Memory B cell (primary cell): ENCODE results near the gene ICAM1.
"Not testable (repeated sequence)": the region's sequence is repeated elsewhere in the genome, so short reads cannot be mapped to it uniquely, and the experiment has no call there.

Experiments used
- ATAC-seq: fragments of 150-1000 bp; cut with Tn5 transposase; 2 replicates; pipeline ENCODE4 v1.10.0; 2021; ENCODE audit warnings: low read depth, mild to moderate bottlenecking, moderate library complexity
- DNase-seq, 2 donors: peaks; one replicate each; pipeline ENCODE4 v3.0.0; 2022; ENCODE audit warnings: low spot score in 2 of 2
- H3K27ac Mint-ChIP-seq: one replicate; pipeline ENCODE4 v1.8.0; 2022; ENCODE audit warnings: mild to moderate bottlenecking, moderate library complexity, mixed read lengths
- H3K27me3 Mint-ChIP-seq: one replicate; pipeline ENCODE4 v1.8.0; 2022; ENCODE audit warnings: mixed read lengths
- H3K36me3 Mint-ChIP-seq: one replicate; pipeline ENCODE4 v1.8.0; 2022; ENCODE audit warnings: mild to moderate bottlenecking, mixed read lengths
- H3K4me1 Mint-ChIP-seq: one replicate; pipeline ENCODE4 v1.8.0; 2022; ENCODE audit warnings: mixed read lengths
- H3K4me3 Mint-ChIP-seq: one replicate; pipeline ENCODE4 v1.8.0; 2022; ENCODE audit warnings: mild to moderate bottlenecking, moderate library complexity, mixed read lengths
- H3K9me3 Mint-ChIP-seq: one replicate; pipeline ENCODE4 v1.8.0; 2022; ENCODE audit warnings: mixed read lengths

The ICAM1 gene

GRCh38 chr19:10231612-10232228 lies 39.2 kb upstream of the ICAM1 start:
- H3K27me3 Mint-ChIP-seq, result peaks cover 3% of the 10 kb centered on the region
- H3K4me1 Mint-ChIP-seq, result peaks cover 18% of the 10 kb centered on the region
- peak overlapping the region; percentile 87 for H3K27ac Mint-ChIP-seq
- peak in 1 of 2 donors; percentile 15 for DNase-seq
- no peaks in the 10 kb centered on the region for H3K9me3 Mint-ChIP-seq
- no peaks in the 10 kb centered on the region for H3K36me3 Mint-ChIP-seq
- no peak for ATAC-seq
- peak overlapping the region; percentile 82 for H3K4me3 Mint-ChIP-seq

GRCh38 chr19:10233946-10234345 lies 37.0 kb upstream of the ICAM1 start:
- H3K36me3 Mint-ChIP-seq, result no peaks in the 10 kb centered on the region
- peaks cover 3% of the 10 kb centered on the region for H3K27me3 Mint-ChIP-seq
- H3K4me3 Mint-ChIP-seq, result no peak overlapping the region
- DNase-seq (no peak), ATAC-seq (no peak)
- no peaks in the 10 kb centered on the region for H3K9me3 Mint-ChIP-seq
- H3K27ac Mint-ChIP-seq, result no peak overlapping the region
- H3K4me1 Mint-ChIP-seq, result peaks cover 21% of the 10 kb centered on the region

GRCh38 chr19:10235003-10235402 lies 35.9 kb upstream of the ICAM1 start:
- Mint-ChIP-seq H3K27ac (no peak overlapping the region), H3K4me1 (peaks cover 20% of the 10 kb centered on the region), H3K9me3 (no peaks in the 10 kb centered on the region), H3K4me3 (no peak overlapping the region), H3K27me3 (peaks cover 3% of the 10 kb centered on the region), H3K36me3 (no peaks in the 10 kb centered on the region)
- DNase-seq, result no peak
- no peak for ATAC-seq

GRCh38 chr19:10235409-10235808 lies 35.5 kb upstream of the ICAM1 start:
- not testable (repeated sequence) for H3K27me3 Mint-ChIP-seq, DNase-seq, ATAC-seq, H3K36me3 Mint-ChIP-seq, H3K4me3 Mint-ChIP-seq, H3K9me3 Mint-ChIP-seq
- Mint-ChIP-seq H3K27ac (peak overlapping the region; percentile 94), H3K4me1 (peaks cover 20% of the 10 kb centered on the region)

GRCh38 chr19:10237702-10238101 lies 33.2 kb upstream of the ICAM1 start:
- H3K36me3 Mint-ChIP-seq, result no peaks in the 10 kb centered on the region
- H3K4me1 Mint-ChIP-seq, result peaks cover 17% of the 10 kb centered on the region
- H3K27me3 Mint-ChIP-seq, result no peaks in the 10 kb centered on the region
- H3K4me3 Mint-ChIP-seq, result no peak overlapping the region
- ATAC-seq, result no peak
- no peaks in the 10 kb centered on the region for H3K9me3 Mint-ChIP-seq
- no peak for DNase-seq
- H3K27ac Mint-ChIP-seq, result no peak overlapping the region

- peaks cover 17% of the 10 kb centered on the region for H3K4me1 Mint-ChIP-seq
- peak overlapping the region; percentile 38 for H3K27ac Mint-ChIP-seq
- no peaks in the 10 kb centered on the region for H3K27me3 Mint-ChIP-seq
- ATAC-seq (no peak), DNase-seq (no peak)
- no peak overlapping the region for H3K4me3 Mint-ChIP-seq
- no peaks in the 10 kb centered on the region for H3K9me3 Mint-ChIP-seq
- no peaks in the 10 kb centered on the region for H3K36me3 Mint-ChIP-seq
These were observed 32.6 kb upstream of the ICAM1 start for GRCh38 chr19:10238172-10238783.

GRCh38 chr19:10241826-10242449 lies 29.0 kb upstream of the ICAM1 start:
- not testable (repeated sequence) for H3K27ac Mint-ChIP-seq

GRCh38 chr19:10243606-10244005 lies 27.3 kb upstream of the ICAM1 start:
- Mint-ChIP-seq H3K9me3 (no peaks in the 10 kb centered on the region), H3K4me3 (no peak overlapping the region), H3K27ac (no peak overlapping the region), H3K36me3 (no peaks in the 10 kb centered on the region), H3K27me3 (no peaks in the 10 kb centered on the region), H3K4me1 (peaks cover 21% of the 10 kb centered on the region)
- DNase-seq, result no peak
- ATAC-seq, result no peak

More at GRCh38 chr19:10241826-10242449, 29.0 kb upstream of the ICAM1 start:
- not testable (repeated sequence) for H3K36me3 Mint-ChIP-seq, DNase-seq, H3K27me3 Mint-ChIP-seq, H3K9me3 Mint-ChIP-seq, ATAC-seq, H3K4me3 Mint-ChIP-seq
- peaks cover 18% of the 10 kb centered on the region for H3K4me1 Mint-ChIP-seq

- Mint-ChIP-seq H3K27ac (no peak overlapping the region), H3K36me3 (no peaks in the 10 kb centered on the region), H3K27me3 (no peaks in the 10 kb centered on the region), H3K4me1 (peaks cover 15% of the 10 kb centered on the region), H3K4me3 (no peak overlapping the region), H3K9me3 (no peaks in the 10 kb centered on the region)
- ATAC-seq (peak; percentile 78), DNase-seq (no peak)
These were observed 25.6 kb upstream of the ICAM1 start for GRCh38 chr19:10245189-10245939.

GRCh38 chr19:10246511-10246910 lies 24.4 kb upstream of the ICAM1 start:
- no peaks in the 10 kb centered on the region for H3K27me3 Mint-ChIP-seq
- H3K4me1 Mint-ChIP-seq, result peaks cover 17% of the 10 kb centered on the region
- H3K36me3 Mint-ChIP-seq, result no peaks in the 10 kb centered on the region
- H3K9me3 Mint-ChIP-seq, result no peaks in the 10 kb centered on the region
- ATAC-seq (no peak), DNase-seq (no peak)
- no peak overlapping the region for H3K4me3 Mint-ChIP-seq
- H3K27ac Mint-ChIP-seq, result no peak overlapping the region

GRCh38 chr19:10251792-10252694 lies 18.9 kb upstream of the ICAM1 start, which contains the start of gene MRPL4:
Gene MRPL4, plus strand, starts transcription at chr19:10252214. Its CDS starts 40 bp downstream, at chr19:10252254.
- Mint-ChIP-seq H3K27me3 (no peaks in the 10 kb centered on the region), H3K36me3 (peaks cover 15% of the 10 kb centered on the region), H3K4me3 (peak within 1 kb of the TSS; percentile 100), H3K9me3 (no peaks in the 10 kb centered on the region), H3K4me1 (peaks cover 16% of the 10 kb centered on the region), H3K27ac (peak within 1 kb of the TSS; percentile 95)
- ATAC-seq, result peak; percentile 92
- peak; percentile 92 for DNase-seq

GRCh38 chr19:10252707-10253106 lies 18.2 kb upstream of the ICAM1 start:
- Mint-ChIP-seq H3K4me3 (peak overlapping the region; percentile 100), H3K4me1 (peaks cover 16% of the 10 kb centered on the region), H3K36me3 (peaks cover 22% of the 10 kb centered on the region), H3K27ac (peak overlapping the region; percentile 95), H3K27me3 (no peaks in the 10 kb centered on the region), H3K9me3 (no peaks in the 10 kb centered on the region)
- DNase-seq (no peak), ATAC-seq (no peak)

- Mint-ChIP-seq H3K4me1 (peaks cover 13% of the 10 kb centered on the region), H3K36me3 (peaks cover 26% of the 10 kb centered on the region), H3K27ac (no peak overlapping the region), H3K9me3 (no peaks in the 10 kb centered on the region), H3K4me3 (no peak overlapping the region), H3K27me3 (no peaks in the 10 kb centered on the region)
- DNase-seq (no peak), ATAC-seq (no peak)
These were observed 16.7 kb upstream of the ICAM1 start for GRCh38 chr19:10254244-10254643.
